Heart right ventricle (tissue), 16 donors: ENCODE data around the gene ZHX3. TPM values are rescaled to one million over a fixed set of nuclear protein-coding genes. Genes with fewer than 3 reads are reported as not detected.

Experiments used
- ATAC-seq, 8 donors: fragments of 200-7000 bp; cut with Tn5 transposase; one replicate each; pipeline ENCODE4 v1.9.1; 2020; ENCODE audit warnings: mild to moderate bottlenecking in 8 of 8, moderate library complexity in 8 of 8, moderate number of reproducible peaks in 1 of 8
- DNase-seq, 2 donors: peaks; one replicate each; pipeline ENCODE4 v3.0.0-alpha.2; 2020
- H3K27ac ChIP-seq, 10 donors: fragments of 200-600 bp; sonication (generic) in 2 of 10; one replicate each; pipeline versions ENCODE4 v1.5.0 to v1.8.0; 2020 to 2022; ENCODE audit warnings: mild to moderate bottlenecking in 3 of 10
- H3K27me3 ChIP-seq, 7 donors: fragments of 200-600 bp; one replicate each; pipeline ENCODE4 v1.8.0; 2021 to 2022; ENCODE audit warnings: mild to moderate bottlenecking in 2 of 7
- H3K36me3 ChIP-seq, 9 donors: fragments of 200-600 bp; sonication (generic) in 1 of 9; one replicate each; pipeline versions ENCODE4 v1.5.0 to v1.8.0; 2020 to 2022; ENCODE audit warnings: mild to moderate bottlenecking in 2 of 9
- H3K4me1 ChIP-seq, 9 donors: fragments of 200-600 bp; sonication (generic) in 1 of 9; one replicate each; pipeline versions ENCODE4 v1.5.0 to v1.8.0; 2020 to 2022; ENCODE audit warnings: mild to moderate bottlenecking in 4 of 9
- H3K4me3 ChIP-seq, 10 donors: fragments of 200-600 bp; sonication (generic) in 2 of 10; one replicate each; pipeline versions ENCODE4 v1.5.0 to v1.8.0; 2020 to 2022; ENCODE audit warnings: mild to moderate bottlenecking in 7 of 10, moderate library complexity in 2 of 10
- H3K9me3 ChIP-seq, 11 donors: fragments of 200-600 bp in 10 of 11; sonication (generic) in 2 of 11; one replicate each; pipeline versions ENCODE4 v1.5.0 to v1.8.0; 2013 to 2022; ENCODE audit warnings: mild to moderate bottlenecking in 2 of 11, control low read depth in 1 of 11, moderate library complexity in 1 of 11
- CTCF ChIP-seq, 9 donors: fragments of 200-600 bp; sonication (generic) in 2 of 9; IDR thresholded peaks; one replicate each; pipeline versions ENCODE4 v1.5.0 to v1.8.0; 2021 to 2022; ENCODE audit warnings: antibody characterized with exemption in 9 of 9, mild to moderate bottlenecking in 5 of 9, moderate library complexity in 1 of 9
- WGBS, 2 donors: extraction: QIAGEN DNeasy Blood & Tissue Kit; methylation state at CpG; one replicate each; pipeline ENCODE4 v1.1.7; 2013; ENCODE audit warnings: inconsistent platforms in 1 of 2; 5-methylcytosine and 5-hydroxymethylcytosine counted together
- intact Hi-C, 10 donors: fragments of 100-400 bp; cut with DNase I; formaldehyde crosslinking; loops; one replicate each; pipeline versions ENCODE4 v1.11.1 to v1.14.2; 2022
- polyA plus RNA-seq, 2 donors: library from polyadenylated mRNA; stranded (reverse); fragments of 200-250 nt; gene quantifications; one replicate each; pipeline ENCODE4 v1.2.3, GENCODE V29; 2013
- total RNA-seq, 10 donors: library from RNA; stranded (reverse); fragmentation: NEBNext Ultra II Directional in 3 of 10; extraction: Animal tissue kit (Norgen Biotek cat#: 25700) in 3 of 10; gene quantifications; one replicate each; pipeline versions ENCODE4 v1.2.1 to v1.2.4, GENCODE V29; 2021 to 2023
- donor health status: Arrhythmogenic right ventricular cardiomyopathy.
- donor health status: ischemic (EF 13 %, LVEDD 7.1; RV severe dilation, severe dysfunction).
- donor health status: healthy with polysubstance abuse.
- donor health status: DM: no; HTN: yes; CAD: no.
- donor health status: DM: no; HTN: no; CAD: no.
- donor health status: ischemic (EF 25% LVEDD 6.9; RV normal size, moderate dysfunction).
- donor health status: ischemic (EF 25% LVEDD 5.7; RV mildly dilated, moderate dysfunction).
- donor health status: healthy.
- donor health status: DM: yes; HTN: yes; CAD: no.
- donor health status: Ischemic cardiomyopathy.
- donor health status: ischemic (EF 35%, LVEDD 5.7; RV mildly dilated, moderate dysfunction).
- donor health status: nonischemic (EF 11% LVEDD 7.7; RV severe dilation, severe dysfunction).
- donor health status: DM: yes; HTN: yes; CAD: no.
- donor health status: PGD.
- donor health status: ischemic (EF 29% LVEDD 5.4; RV normal size, mild dysfunction).
- donor health status: nonischemic (EF 23%, LVEDD 6.1; RV moderate dilation, normal function).

ZHX3 gene
- total and polyA plus RNA-seq, 12 donors, result 6.5 to 51.8 (median 30.4) TPM

- DNase-seq (no peak), ATAC-seq (no peak)
- 66 to 67% methylated on average over 1 of the region's 1 CpG for WGBS, 2 donors
- TF ChIP-seq CTCF (IDR thresholded peaks at IDR 0.05), result no peak
- H3K27me3 ChIP-seq, result no peaks in the 10 kb centered on the region
- peaks cover 6 to 52% (median 34%) of the 10 kb centered on the region in 9 donors for H3K4me1 ChIP-seq
- intact Hi-C loops, result no loop called here
- H3K4me3 ChIP-seq, result no peak overlapping the region
- H3K9me3 ChIP-seq, result no peaks in the 10 kb centered on the region
- H3K36me3 ChIP-seq, result no peaks in the 10 kb centered on the region
- H3K27ac ChIP-seq, result no peak overlapping the region
Observed at GRCh38 chr20:41225091-41225490, 92.4 kb downstream of the ZHX3 start.

- 90 to 93% methylated on average over 1 of the region's 1 CpG for WGBS, 2 donors
- no peak overlapping the region for H3K27ac ChIP-seq
- H3K36me3 ChIP-seq, result no peaks in the 10 kb centered on the region
- no peak overlapping the region for H3K4me3 ChIP-seq
- no peak for DNase-seq
- ATAC-seq, result no peak
- H3K4me1 ChIP-seq, result peaks cover 5 to 44% (median 26%) of the 10 kb centered on the region in 9 donors
- H3K27me3 ChIP-seq, result no peaks in the 10 kb centered on the region
- no peak for TF ChIP-seq CTCF (IDR thresholded peaks at IDR 0.05)
- intact Hi-C loops, result no loop called here
- H3K9me3 ChIP-seq, result no peaks in the 10 kb centered on the region
Observed at GRCh38 chr20:41224281-41224680, 93.2 kb downstream of the ZHX3 start.

GRCh38 chr20:41223112-41223511 is 94.4 kb downstream of the ZHX3 start:
- no peak for DNase-seq
- Histone ChIP-seq H3K27me3 (no peaks in the 10 kb centered on the region), H3K27ac (peak overlapping the region in 5 of 10 donors; percentile 13 to 47 (median 27)), H3K4me1 (peaks cover 2 to 37% (median 14%) of the 10 kb centered on the region in 9 donors), H3K36me3 (no peaks in the 10 kb centered on the region), H3K4me3 (no peak overlapping the region), H3K9me3 (no peaks in the 10 kb centered on the region)
- TF ChIP-seq CTCF (IDR thresholded peaks at IDR 0.05), result no peak
- ATAC-seq, result peak in 1 of 8 donors; percentile 6
- intact Hi-C loops, result no loop called here

- intact Hi-C loops, result no loop called here
- H3K27ac ChIP-seq, result peak overlapping the region in 6 of 10 donors; percentile 12 to 57 (median 30)
- H3K36me3 ChIP-seq, result no peaks in the 10 kb centered on the region
- DNase-seq (no peak), ATAC-seq (peak in 3 of 8 donors; percentile 17 to 56 (median 51))
- TF ChIP-seq CTCF (IDR thresholded peaks at IDR 0.05), result no peak
- peaks cover 2 to 39% (median 14%) of the 10 kb centered on the region in 9 donors for H3K4me1 ChIP-seq
- H3K9me3 ChIP-seq, result no peaks in the 10 kb centered on the region
- no peaks in the 10 kb centered on the region for H3K27me3 ChIP-seq
- H3K4me3 ChIP-seq, result no peak overlapping the region
Observed at GRCh38 chr20:41222703-41223102, 94.8 kb downstream of the ZHX3 start.
